Endothelial cell (in vitro differentiated cells): ENCODE results near the gene LRRC75B. TPM values are rescaled to one million over a fixed set of nuclear protein-coding genes. Genes with fewer than 3 reads are reported as not detected.
A peak's percentile ranks its signal among the peaks of the same experiment; 100 is the strongest.
"Not testable (repeated sequence)": the region's sequence is repeated elsewhere in the genome, so short reads cannot be mapped to it uniquely, and the experiment has no call there.

Source experiments
- DNase-seq: peaks from one replicate; pipeline ENCODE4 v3.0.0; 2021; ENCODE audit warnings: low spot score
- H3K27ac Mint-ChIP-seq: one replicate; pipeline ENCODE4 v1.8.0; 2021; ENCODE audit warnings: mixed read lengths, inconsistent platforms; ENCODE audit not compliant: unreplicated experiment
- H3K27me3 Mint-ChIP-seq: one replicate; pipeline ENCODE4 v1.8.0; 2021; ENCODE audit warnings: mild to moderate bottlenecking, moderate library complexity, mixed read lengths, inconsistent platforms; ENCODE audit not compliant: unreplicated experiment
- H3K36me3 Mint-ChIP-seq: one replicate; pipeline ENCODE4 v1.8.0; 2021; ENCODE audit warnings: mild to moderate bottlenecking, low read depth, mixed read lengths, inconsistent platforms; ENCODE audit not compliant: unreplicated experiment
- H3K4me1 Mint-ChIP-seq: one replicate; pipeline ENCODE4 v1.8.0; 2021; ENCODE audit warnings: mild to moderate bottlenecking, mixed read lengths, inconsistent platforms; ENCODE audit not compliant: unreplicated experiment
- H3K4me3 Mint-ChIP-seq: one replicate; pipeline ENCODE4 v1.8.0; 2021; ENCODE audit warnings: mild to moderate bottlenecking, mixed read lengths, inconsistent platforms; ENCODE audit not compliant: unreplicated experiment
- H3K9me3 Mint-ChIP-seq: one replicate; pipeline ENCODE4 v1.8.0; 2021; ENCODE audit warnings: mixed read lengths, inconsistent platforms; ENCODE audit not compliant: unreplicated experiment
- CTCF ChIP-seq: fragments of 200-600 bp; sonication (generic); IDR thresholded peaks from one replicate; pipeline ENCODE4 v1.5.0; 2021; ENCODE audit warnings: antibody characterized with exemption; ENCODE audit not compliant: unreplicated experiment
- total RNA-seq: library from RNA; stranded (reverse); fragmentation: NEBNext Ultra II Directional; extraction: Animal tissue kit (Norgen Biotek cat#: 25700); gene quantifications from one replicate; pipeline ENCODE4 v1.2.1, GENCODE V29; 2021; ENCODE audit not compliant: unreplicated experiment

Gene LRRC75B
- total RNA-seq, 1 donor from 2014 or later, result 26.9 TPM

GRCh38 chr22:24555165-24556039 is 37.5 kb downstream of the LRRC75B start, which contains the start of gene SNRPD3:
Gene SNRPD3 (plus strand): TSS chr22:24555999. CDS start chr22:24557675, 1,676 bp downstream.
- peaks cover 48% of the 10 kb centered on the region for H3K4me1 Mint-ChIP-seq
- peaks cover 25% of the 10 kb centered on the region for H3K36me3 Mint-ChIP-seq
- peak within 1 kb of the TSS; percentile 95 for H3K4me3 Mint-ChIP-seq
- no peak for TF ChIP-seq CTCF
- DNase-seq, result peak; percentile 100
- H3K27ac Mint-ChIP-seq, result peak within 1 kb of the TSS; percentile 98
- no peaks in the 10 kb centered on the region for H3K9me3 Mint-ChIP-seq
- H3K27me3 Mint-ChIP-seq, result peaks cover 14% of the 10 kb centered on the region

- Mint-ChIP-seq H3K9me3 (no peaks in the 10 kb centered on the region), H3K27me3 (peaks cover 14% of the 10 kb centered on the region), H3K27ac (peak within 1 kb of the TSS; percentile 98), H3K4me1 (peaks cover 48% of the 10 kb centered on the region), H3K36me3 (peaks cover 25% of the 10 kb centered on the region), H3K4me3 (peak within 1 kb of the TSS; percentile 99)
- no peak for TF ChIP-seq CTCF
- DNase-seq, result no peak
Measured at GRCh38 chr22:24554313-24555164, 38.3 kb downstream of the LRRC75B start, which contains the start of gene GUCD1. Gene GUCD1 (minus strand): TSS chr22:24555138. CDS start chr22:24554991, 147 bp downstream.

GRCh38 chr22:24553597-24554312 is 39.1 kb downstream of the LRRC75B start:
- TF ChIP-seq CTCF, result no peak
- Mint-ChIP-seq H3K4me3 (peak overlapping the region; percentile 99), H3K27me3 (peaks cover 14% of the 10 kb centered on the region), H3K4me1 (peaks cover 48% of the 10 kb centered on the region), H3K27ac (peak overlapping the region; percentile 61), H3K36me3 (peaks cover 26% of the 10 kb centered on the region), H3K9me3 (no peaks in the 10 kb centered on the region)
- DNase-seq, result no peak

- peaks cover 28% of the 10 kb centered on the region for H3K36me3 Mint-ChIP-seq
- peak overlapping the region; percentile 99 for H3K4me3 Mint-ChIP-seq
- H3K9me3 Mint-ChIP-seq, DNase-seq: not testable (repeated sequence)
- H3K27me3 Mint-ChIP-seq, result peaks cover 16% of the 10 kb centered on the region
- peak overlapping the region; percentile 43 for H3K27ac Mint-ChIP-seq
- peaks cover 45% of the 10 kb centered on the region for H3K4me1 Mint-ChIP-seq
Measured at GRCh38 chr22:24552503-24553286, 40.2 kb downstream of the LRRC75B start.
